ENCODE measurements around the gene PPID.

Gene PPID

DNA sequence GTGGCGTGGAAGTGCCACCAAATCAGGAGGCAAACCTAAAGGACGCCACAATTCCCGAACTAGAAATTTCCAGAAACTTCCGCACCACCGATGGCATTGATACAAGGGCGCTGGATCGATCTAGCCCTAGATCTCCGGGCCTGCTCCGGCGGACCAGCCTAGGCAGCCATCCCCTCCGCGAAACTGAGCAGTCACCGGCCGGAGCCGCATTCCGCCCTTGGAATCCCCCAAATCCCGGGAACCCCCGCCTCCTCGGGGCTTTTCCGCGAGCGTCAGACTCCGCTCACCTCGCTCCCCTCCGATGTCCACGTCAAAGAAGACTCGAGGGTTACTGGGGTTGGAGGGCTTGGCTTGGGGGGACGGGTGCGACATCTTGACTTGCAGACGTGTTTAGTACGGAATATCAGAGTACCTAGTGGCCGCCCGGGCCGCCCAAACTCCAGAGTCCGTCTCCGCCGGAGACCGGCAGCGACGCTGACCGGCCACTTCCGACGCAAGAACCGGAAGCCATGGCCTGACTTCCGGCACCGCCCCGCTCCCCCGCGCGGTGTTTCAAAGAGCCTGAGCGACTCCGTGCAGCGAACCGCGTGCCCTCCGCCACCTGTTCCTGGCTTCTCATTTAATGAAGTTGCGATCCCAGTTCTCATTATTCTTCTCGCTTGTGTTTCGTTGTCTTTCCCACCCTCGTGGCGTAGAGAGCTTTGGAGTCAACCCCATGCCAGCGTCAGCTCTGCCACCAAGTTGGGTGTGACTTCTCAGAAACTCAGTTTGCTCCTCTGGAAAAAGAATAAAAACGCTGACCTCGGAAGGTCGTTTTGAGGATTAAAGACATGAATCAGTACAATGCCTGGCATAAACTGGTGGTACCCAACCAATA lies at the start of gene PPID:
PPID (minus strand) TSS at position 480 of the 877 bp plus-strand sequence; CDS start at position 372, 108 bp downstream.
- peak within 1 kb of the TSS; percentile 94 for H3K4me3 ChIP-seq (ENCODE audit: control insufficient read depth, low read depth, low read length)
- DNase-seq (ENCODE audit: low read depth): peak; percentile 71
- TF ChIP-seq CTCF (conservative IDR thresholded peaks at IDR 0.05; ENCODE audit: control insufficient read depth, insufficient read depth, low read depth, low read length): no peak

DNA sequence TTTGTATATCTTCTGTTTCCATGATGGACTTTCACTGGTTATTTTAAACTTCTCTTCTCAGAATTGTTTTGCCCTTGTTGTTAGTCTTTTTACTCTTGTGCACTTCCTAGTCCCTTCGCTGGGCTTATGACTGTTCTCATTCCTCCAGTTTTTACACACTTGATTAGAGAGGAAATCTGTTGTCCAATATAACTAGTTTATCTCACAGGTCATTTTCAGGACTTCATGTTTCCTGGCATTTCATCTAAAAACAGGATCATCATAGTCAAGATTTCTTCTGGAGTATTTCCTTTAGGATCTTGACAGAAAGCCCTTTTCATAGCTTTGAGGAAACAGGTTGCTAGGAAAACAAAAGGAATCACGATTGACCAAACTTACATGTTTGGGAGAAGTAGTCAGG lies 48.6 kb upstream of the PPID start:
- H3K4me3 ChIP-seq (ENCODE audit: control insufficient read depth, low read depth, low read length): no peak overlapping the region
- no peak for DNase-seq (ENCODE audit: low read depth)
- TF ChIP-seq CTCF (conservative IDR thresholded peaks at IDR 0.05; ENCODE audit: control insufficient read depth, insufficient read depth, low read depth, low read length): no peak

DNA sequence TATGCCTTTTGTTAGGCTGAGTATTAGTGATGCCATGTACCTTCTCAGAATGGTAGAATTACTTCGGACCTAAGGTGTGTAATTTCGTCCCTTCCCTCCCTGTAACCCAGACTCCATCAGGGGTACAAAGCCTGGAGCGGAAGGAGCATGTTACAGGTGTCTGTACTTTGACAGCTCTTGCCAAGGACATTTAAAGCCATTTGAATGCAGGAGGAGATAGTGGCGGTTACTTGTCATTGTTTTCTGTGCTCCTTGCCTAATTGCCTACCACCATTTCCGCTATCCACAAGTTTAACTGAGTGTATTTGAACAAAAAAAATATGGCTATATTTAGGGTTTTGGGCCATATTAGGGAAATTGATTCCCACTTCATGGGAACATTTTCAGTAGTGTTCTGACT lies 47.5 kb upstream of the PPID start:
- TF ChIP-seq CTCF (conservative IDR thresholded peaks at IDR 0.05; ENCODE audit: control insufficient read depth, insufficient read depth, low read depth, low read length): no peak
- no peak overlapping the region for H3K4me3 ChIP-seq (ENCODE audit: control insufficient read depth, low read depth, low read length)
- DNase-seq (ENCODE audit: low read depth): no peak

DNA sequence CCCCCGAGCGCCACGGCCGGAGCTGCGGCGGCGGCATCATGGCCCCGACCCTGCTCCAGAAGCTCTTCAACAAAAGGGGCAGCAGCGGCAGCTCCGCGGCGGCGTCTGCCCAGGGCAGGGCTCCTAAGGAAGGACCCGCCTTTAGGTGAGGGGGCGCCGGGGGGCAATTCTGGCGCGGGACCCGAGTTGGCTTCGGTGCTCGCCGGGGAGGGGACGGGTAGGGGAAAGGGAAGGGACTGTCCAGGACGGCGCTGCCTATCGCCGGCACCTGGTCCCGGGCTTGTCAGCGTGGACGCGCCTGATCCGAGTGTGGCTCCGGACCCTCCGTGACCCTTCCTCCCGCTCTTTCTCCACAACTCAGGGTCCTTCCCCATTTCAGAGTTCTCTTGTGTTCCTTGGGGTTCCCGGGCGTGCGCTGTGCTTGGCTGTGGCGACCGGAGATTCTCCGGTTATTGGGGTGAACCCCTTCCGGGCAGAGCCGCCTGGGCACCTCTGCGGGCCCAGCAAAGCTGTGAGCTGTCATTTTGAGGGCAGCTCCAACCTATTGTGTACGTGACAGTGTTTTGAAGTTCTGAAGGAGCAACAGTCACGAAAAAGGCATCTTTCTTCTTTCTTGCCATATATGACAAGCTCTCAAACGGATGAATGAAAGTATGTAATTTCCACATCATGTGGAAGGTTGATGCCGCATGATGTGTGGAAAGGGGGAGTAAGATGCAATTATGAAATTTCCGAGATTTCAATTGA lies 46.2 kb upstream of the PPID start:
- TF ChIP-seq CTCF (conservative IDR thresholded peaks at IDR 0.05; ENCODE audit: control insufficient read depth, insufficient read depth, low read depth, low read length): no peak
- peak overlapping the region; percentile 85 for H3K4me3 ChIP-seq (ENCODE audit: control insufficient read depth, low read depth, low read length)
- peak; percentile 27 for DNase-seq (ENCODE audit: low read depth)

GRCh38 chr4:158768555-158769174 lies 45.5 kb upstream of the PPID start, which contains the start of gene FNIP2:
Gene FNIP2 (plus strand): TSS chr4:158769026. CDS start chr4:158769213, 187 bp downstream.
- peak within 1 kb of the TSS; percentile 85 for H3K4me3 ChIP-seq (ENCODE audit: control insufficient read depth, low read depth, low read length)
- TF ChIP-seq CTCF (conservative IDR thresholded peaks at IDR 0.05; ENCODE audit: control insufficient read depth, insufficient read depth, low read depth, low read length): no peak
- peak; percentile 58 for DNase-seq (ENCODE audit: low read depth)

- no peak for TF ChIP-seq CTCF (conservative IDR thresholded peaks at IDR 0.05; ENCODE audit: control insufficient read depth, insufficient read depth, low read depth, low read length)
- no peak for DNase-seq (ENCODE audit: low read depth)
- no peak overlapping the region for H3K4me3 ChIP-seq (ENCODE audit: control insufficient read depth, low read depth, low read length)
Measured at GRCh38 chr4:158767451-158767850, 44.3 kb upstream of the PPID start.
